ENCODE measurements around the gene ARHGAP8. TPM values are rescaled to one million over a fixed set of nuclear protein-coding genes. Genes with fewer than 3 reads are reported as not detected.
A peak's percentile ranks its signal among the peaks of the same experiment; 100 is the strongest.
"Not testable (repeated sequence)": the region's sequence is repeated elsewhere in the genome, so short reads cannot be mapped to it uniquely, and the experiment has no call there.

Gene ARHGAP8
- total RNA-seq, 1 donor from 2014 or later, result 8.9 TPM

DNA sequence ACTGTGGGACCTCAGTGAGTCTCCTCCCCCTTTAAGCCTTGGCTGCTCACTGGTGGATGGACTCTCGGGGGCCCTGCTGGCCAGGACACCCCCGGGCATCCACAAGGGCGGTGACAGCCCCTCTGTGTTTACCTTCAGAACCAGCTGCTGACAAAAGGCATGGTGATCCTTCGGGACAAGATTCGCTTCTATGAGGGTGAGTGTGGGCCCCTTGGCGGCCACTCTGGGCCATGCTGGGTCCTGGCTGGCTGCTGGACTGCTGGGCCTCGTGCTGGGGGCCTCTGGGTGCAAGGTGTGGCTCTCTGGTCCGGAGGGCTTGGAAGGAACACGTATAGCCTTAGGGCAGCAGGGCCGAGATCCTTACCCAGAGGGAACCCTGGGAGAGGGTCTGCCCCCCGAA, 25.9 kb upstream of the ARHGAP8 start:
- no peak for ATAC-seq

DNA sequence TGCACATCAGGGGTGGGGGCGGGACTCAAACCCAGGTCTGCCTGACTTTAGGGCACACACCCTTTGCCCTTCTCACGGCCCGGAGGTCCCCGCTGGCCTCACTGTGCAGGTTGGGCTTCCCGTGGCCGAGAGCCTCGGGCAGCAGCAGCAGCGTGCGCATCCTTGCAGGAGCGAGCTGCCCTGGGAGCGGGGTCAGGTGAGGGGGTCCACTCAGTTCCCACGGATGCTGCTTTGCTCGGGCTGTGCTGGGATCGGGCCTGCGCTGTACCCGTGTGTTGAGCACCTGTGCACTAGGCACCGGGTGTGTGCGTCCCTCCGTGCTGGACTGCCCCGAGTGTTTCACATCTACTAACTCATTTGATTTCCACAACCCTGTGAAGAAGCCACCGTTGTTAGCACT, 25.2 kb upstream of the ARHGAP8 start:
- no peak for ATAC-seq

DNA sequence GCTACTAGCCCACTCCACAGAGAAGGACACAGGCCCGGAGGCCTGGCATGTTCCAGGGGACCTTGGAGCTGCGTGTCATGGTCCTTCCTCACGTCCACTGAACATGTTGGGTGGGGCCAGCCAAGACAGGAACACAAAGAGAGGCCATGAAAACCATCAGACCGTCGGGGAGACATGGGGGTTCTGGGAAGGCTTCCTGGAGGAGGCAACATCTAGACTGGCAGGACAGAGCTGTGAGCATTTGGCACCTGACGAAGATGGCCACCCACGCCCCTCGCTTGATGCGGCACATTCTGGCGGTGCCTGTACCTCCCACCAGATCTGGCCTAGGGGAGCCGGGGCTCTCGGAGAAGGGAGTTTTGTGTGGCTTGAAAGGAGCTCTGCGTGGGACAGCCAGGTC, 24.7 kb upstream of the ARHGAP8 start:
- ATAC-seq, result no peak

DNA sequence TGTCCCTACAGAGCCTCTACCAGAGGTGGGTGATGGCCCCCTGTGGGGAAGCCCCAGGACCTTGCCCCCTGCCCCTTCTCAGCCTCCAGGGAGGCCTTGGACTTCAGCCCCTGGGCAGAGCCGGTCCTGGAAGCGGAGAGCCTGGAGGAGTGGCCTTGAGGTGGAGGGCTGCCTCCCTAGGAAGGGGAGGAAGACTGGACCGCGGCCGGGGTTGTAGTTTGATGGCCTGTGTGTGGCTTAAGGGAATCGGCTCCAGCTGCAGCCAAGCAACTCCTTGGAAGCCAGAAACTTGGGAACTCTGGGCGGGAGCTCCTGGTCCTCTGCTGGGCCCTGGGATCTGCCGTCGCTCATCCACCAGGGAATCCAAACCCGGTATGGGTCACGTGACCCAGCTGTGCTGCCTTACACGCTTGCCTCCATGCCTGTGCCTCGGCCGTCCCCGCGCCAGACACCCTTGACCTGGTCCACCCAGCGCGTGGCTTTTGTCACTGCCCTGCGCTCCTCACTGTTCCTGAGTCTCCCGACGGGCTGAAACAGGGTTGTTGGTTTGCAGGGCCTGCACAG, 23.5 kb upstream of the ARHGAP8 start:
- ATAC-seq, result no peak

DNA sequence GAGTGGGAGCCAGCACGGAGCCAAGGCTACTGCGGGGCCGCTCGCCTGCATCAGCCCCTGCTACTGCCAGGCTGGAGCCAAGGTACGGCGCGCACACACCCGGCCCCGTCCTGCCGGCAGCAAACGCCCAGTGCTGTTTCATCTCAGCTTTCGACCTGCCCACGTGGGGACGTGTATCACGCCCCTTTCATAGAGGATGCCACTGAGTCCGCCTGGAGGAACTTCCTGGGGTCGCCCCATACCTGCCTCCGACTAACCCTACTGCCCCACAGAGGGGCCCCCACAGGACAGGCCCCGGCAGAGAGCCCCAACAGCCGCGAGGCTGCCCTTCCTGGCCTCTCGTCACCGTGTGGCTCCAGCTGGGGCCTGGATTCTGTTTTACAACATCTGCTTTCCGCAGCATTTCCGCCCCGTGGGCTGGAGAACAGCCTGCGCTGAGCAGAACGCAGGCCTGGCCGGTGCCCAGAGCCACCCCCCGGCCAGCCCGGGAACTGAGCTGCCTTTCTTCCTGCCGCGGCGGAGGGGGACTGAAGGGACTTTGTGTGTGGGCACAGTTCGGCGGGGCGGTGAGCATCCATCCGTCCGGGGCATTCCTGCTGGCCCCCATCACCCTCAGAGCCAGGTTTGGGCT, 22.9 kb upstream of the ARHGAP8 start:
- ATAC-seq, result peak; percentile 5

DNA sequence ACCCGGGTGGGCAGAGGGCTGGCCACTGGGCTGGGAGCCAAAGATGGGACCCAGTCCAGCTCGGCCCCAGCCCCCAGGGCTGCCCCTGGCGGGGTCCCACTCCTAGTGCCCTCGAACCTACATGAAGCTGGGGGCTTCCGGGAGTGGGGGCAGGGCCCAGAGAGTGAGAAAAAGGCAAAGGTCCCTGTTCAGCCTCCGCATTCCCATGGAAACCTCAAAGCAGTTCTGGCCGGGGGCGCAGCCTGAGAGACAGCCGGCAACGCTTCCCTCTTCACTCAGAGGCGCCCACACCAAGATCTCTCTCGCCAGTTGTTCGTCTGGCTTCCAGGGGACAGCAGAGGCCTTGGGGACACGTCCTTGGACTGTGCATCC, 22.4 kb upstream of the ARHGAP8 start:
- no peak for ATAC-seq

DNA sequence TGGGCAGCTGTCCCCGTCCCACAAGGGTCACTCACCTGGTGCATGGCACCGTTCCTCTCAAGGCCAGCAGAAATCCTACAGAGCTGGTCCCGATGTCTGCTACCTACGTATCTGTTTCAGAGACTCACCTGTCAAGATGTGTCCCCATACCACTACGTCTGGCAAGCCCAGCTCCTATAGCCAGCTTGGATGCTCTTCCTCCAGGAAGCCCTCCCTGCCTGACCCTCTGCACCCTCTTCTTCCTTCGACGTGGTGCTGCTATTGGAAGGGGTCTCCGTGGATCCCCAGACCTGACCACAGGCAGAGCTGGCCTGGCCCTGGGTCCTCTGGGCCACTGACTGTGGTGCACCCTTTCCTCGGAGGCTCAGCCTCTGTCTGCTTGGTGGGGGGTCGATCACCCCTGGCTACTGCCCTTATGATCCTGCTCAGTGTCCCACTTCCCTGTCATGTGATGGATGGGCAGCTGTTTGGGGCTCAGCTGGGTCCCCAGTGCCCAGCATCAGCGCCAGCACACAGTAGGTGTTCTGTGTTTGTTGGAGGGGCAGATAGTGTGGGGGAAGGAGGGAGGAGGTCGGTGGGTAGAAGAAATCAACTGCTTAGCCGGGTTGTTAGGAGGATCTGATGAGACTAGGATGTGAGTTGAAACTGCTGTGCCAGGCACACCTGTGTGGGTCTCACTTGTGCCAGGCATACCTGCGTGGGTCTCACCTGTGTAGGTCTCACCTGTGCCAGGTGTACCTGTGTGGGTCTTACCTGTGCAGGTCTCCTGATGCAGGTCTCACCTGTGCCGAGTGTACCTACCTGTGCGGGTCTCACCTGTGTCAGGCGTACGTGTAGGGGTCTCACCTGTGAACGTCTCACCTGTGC, 21.7 kb upstream of the ARHGAP8 start:
- no peak for ATAC-seq

DNA sequence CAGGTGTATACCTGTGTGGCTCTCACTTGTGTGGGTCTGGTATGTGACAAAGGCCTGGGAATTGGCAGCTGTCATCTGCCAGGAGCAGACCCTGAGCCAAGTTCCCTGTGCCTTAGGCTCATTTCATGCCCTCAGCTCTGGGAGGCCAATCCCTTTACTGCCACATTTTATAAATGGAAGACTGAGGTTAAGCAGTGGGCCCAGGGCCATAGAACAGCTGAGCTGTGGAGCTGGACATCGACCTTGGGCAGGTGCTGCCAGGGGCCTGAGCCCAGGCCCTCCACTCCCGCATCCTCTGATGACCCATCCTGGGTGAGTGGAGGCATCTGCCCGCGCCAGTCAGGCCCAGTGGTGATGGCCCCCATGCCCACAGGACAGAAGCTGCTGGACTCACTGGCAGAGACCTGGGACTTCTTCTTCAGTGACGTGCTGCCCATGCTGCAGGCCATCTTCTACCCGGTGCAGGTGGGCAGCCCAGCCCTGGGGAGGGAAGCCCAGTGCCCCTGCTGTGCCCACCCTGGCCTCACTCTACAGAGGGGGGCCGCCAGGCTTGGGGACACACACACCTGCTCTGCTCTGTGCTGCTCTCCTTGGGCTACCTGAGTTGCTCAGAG, 20.9 kb upstream of the ARHGAP8 start:
- no peak for ATAC-seq

DNA sequence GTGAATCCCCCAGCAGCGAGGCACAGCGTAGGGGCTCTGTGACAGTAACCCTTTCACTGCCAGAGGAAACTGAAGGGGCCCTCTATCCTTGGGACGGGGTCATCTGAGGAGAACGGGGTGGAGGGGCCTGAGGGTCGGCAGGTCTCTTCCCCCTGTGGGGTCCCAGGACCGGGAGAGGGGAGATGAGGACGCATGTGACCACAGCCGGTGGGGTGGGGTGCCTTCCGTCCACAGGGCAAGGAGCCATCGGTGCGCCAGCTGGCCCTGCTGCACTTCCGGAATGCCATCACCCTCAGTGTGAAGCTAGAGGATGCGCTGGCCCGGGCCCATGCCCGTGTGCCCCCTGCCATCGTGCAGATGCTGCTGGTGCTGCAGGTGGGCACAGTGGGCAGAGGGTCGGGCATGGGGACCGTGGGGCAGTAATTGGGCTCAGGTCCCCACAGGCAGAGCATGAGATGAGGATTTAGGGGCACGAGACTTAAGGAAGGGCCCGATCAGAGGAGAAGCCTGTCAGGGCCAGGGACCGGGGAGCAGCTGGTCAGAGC, 20.3 kb upstream of the ARHGAP8 start:
- no peak for ATAC-seq

DNA sequence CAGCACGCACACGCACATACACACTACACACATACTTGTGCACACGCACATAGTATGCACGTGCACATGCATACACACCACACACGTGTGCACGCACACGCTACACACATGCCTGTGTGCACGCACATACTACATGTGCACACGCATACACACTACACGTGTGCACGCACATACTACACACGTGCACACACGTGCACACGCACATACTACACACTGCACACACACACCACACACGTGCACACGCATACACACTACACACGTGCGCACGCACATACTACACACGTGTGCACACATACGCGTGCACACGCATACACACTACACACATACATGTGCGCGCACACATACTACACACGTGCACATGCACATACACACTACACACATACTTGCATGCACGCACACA, 19.7 kb upstream of the ARHGAP8 start:
- no peak for ATAC-seq

DNA sequence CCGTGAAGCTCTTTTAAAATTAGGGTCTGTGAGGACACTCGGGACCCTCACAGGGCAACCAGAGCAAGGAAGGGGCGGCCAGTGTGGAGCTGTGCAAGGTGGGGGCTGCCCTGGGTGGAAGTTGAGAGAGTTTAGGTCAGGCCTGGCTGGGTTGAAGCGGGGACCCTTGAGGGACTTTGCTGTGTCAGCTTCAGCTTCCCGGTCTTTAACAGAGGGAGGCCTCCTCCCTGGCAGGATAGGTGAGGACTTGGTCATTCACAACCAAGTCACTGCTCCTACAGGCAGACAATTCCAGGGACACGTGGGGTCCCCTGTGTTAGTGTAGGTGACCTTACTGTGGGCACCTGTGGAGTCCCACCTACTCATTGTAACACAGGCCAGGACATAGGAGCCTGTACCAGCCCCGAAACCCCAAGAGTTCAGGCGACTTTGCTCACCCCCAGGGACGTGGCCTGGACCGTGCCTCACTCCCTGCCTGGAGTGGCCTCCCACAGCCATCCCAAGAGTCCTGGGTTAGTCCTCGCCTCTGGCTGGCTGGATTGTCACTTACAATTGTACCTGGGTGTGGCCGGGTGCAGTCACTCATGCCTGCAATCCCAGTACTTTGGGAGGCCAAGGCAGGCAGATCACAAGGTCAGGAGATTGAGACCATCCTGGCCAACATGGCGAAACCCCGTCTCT, 18.8 kb upstream of the ARHGAP8 start:
- ATAC-seq, result no peak

DNA sequence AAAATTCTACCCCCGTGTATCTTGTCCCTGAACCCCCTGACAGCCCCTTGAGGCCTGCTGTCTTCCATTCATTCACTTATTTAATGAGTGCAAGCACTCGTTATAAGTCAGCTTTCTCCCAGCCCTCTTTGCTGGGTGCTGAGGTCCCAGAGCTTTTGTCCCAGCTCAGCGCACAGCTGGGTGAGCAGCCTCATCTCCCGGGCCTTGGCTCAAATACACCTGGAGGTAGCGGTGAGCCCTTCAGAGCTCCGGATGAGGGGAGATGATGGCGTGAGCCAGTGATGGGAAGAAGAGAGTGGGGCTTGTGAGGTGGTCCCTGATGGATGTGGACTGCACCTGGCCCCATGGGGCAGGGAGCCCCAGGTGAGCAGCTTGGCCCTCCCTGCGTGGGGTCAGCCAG, 18.1 kb upstream of the ARHGAP8 start:
- ATAC-seq, result no peak

DNA sequence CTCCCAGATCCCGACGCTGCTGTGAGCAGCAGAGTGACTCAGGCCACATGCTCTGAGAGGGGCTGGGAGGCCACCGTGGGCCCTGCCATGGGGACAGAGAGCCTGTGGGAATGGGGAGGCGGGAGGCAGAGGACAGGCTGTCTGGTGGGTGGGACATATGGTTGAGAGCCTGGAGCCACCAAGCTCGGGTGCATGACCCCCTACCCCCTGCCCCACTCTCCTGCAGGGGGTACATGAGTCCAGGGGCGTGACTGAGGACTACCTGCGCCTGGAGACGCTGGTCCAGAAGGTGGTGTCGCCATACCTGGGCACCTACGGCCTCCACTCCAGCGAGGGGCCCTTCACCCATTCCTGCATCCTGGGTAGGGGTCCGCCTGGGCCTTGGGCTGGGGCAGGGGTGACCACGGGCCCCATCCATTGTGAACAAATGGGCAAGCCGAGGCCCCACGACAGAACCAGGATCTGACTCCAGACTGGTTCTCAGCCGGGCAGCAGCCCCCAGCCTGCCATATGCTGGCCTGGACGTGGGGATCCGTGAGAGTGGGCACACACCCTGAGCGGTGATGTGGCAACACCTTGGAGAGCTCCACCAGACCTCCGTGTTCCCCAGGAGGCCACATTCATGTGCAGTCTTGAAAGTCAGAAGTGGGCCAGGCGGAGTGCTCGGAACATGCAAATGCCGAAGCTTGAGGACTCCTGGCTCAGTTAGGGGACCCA, 17.4 kb upstream of the ARHGAP8 start:
- no peak for ATAC-seq

DNA sequence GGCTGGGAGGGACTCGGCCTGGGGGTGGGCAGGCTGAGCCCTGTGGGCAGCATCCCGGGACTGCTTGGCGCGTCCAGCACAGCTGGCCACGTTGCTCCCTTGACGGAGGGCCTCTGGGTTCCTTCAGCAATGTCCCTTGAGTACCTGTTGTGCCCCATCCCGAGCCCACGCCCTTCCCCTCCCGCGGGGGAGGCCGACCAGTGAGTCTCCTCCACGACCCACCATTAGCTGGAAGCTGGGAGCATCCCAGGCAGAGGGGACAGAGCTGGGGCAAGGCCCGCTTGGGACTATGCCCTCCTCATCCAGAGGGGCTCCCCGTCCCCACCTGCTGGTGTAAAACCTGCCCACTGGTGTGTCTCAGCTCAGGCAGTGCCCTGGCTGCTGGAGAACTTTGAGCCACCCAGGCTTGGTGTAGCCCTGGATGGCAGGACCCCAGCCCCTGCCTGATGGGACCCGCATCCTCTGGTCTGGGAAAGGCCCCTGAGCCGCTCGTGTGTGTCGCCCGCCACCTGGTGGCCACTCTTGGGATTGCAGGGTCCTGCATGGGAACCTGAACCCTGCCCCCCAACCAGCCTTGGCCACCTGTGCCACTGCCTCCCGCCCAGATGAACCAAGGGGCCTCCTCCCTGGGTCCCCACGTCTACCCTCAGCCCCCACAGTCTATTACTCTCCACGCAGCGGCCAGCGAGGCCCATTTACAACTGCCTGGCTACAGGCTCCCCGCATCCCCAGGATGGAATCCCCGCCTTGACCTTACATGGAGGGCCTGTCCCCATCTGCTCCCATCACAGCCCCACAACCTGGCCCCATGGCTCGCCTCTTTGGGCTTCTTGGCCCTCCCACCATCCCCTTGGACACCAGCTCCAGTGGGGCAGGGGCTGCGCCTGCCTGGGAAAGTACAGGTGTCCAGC, 16.6 kb upstream of the ARHGAP8 start:
- peak; percentile 44 for ATAC-seq

DNA sequence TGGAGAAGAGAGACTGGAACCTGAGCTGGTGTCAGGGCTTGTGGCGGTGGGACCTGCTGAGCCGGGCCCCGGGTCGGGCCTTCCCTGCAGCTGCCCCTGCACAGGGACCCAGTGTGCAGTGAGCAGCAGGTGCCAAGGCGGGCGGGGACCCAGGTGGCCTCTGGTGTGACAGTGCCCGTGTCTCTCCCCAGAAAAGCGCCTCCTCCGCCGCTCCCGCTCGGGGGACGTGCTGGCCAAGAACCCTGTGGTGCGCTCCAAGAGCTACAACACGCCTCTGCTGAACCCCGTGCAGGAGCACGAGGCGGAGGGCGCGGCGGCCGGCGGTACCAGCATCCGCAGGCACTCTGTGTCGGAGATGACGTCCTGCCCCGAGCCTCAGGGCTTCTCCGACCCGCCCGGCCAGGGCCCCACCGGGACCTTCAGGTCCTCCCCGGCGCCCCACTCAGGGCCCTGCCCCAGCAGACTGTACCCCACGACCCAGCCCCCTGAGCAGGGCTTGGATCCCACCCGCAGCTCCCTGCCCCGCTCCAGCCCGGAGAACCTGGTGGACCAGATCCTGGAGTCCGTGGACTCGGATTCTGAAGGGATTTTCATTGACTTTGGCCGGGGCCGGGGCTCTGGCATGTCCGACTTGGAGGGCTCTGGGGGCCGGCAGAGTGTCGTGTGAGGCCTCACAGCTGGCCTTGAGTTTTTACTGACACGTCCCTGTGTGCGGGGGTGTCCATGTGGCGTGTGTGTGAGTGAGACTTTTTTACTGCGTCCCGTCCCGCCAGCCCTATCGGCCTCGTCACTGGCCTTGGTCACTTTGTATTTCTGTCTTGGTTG, 15.6 kb upstream of the ARHGAP8 start:
- ATAC-seq, result no peak

DNA sequence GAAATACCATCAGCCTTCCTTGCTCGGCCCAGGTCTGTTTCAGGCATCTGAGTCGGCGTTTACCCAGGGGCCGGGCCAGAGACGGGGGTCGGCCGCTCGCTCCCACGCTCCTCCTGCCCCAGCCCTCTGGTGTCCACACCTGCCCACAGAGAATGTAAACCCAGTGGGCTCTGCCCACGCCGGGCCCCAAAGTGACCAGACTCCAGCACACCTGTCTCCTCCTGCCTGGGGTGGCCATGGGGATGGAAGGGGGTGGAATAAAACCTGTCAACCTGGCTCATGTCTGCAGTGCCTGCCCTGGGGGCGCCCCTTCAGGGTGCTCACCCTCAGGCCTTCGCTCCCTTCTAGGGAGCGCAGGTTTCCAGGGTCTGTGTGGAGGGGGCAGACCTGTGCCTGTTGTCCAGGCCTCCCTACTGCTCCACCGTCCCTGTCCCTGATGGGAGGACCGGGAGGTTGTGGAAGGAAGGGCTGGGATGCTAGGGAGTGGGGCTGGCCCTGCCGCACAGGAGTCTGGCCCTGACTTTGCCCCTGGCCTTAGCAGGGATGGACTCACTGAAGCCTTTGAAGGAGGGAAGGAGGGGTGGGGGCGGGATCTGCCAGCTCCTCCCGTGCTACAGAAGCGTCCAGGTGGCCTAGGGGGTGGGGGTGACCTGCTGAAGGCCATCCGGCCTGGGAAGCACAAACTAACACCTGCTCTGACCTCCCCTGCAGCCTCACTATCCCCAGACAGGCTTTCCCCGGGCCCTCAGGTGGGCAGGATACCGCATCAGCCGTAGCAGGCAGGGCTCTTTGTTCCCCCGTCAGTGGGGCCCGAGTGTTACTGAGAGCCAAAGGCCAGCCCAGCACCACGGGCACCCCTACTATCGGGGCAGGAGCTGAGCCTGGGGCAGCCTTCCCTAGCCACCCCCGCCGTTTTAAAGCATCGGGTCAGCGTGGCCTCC, 14.7 kb upstream of the ARHGAP8 start:
- ATAC-seq, result peak; percentile 2

DNA sequence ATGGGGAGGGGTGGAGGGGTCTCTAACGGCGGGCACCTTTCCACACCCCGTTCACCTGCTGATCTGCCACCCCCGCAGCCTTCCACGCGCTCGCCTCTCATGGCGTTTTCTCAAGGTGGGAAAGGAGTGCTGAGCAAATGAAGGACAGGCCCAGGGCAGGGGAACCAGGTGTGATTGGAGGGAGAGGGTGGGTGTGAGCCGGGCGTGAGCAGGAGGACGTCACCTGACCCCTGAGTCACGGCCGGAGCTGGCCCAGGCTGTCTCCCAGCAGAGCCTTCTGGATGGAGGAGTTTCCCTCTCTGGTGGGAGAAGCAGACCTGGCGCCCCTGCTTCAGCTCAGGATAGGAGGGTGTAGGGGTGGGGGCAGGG, 14.0 kb upstream of the ARHGAP8 start:
- ATAC-seq, result peak; percentile 73

DNA sequence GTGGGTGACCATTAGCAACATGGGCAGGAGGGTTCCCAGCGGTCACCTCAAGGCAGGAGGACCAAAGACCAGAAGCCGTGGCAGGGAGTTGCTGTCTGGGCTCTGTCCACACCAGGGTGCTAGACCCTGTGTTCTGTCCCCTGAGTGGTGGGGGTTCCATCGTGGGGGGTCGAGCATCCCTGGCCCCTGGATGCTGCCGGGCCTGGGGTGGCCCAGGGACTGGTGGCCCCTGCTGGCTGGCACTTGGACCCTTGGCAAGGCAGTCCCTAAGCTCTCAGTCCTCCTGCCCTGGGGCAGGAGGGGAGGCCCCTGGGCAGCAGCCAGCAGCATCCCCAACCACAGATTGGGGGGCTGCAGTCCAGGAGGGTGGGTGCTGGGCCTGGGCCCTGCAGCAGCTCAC, 13.4 kb upstream of the ARHGAP8 start:
- no peak for ATAC-seq

DNA sequence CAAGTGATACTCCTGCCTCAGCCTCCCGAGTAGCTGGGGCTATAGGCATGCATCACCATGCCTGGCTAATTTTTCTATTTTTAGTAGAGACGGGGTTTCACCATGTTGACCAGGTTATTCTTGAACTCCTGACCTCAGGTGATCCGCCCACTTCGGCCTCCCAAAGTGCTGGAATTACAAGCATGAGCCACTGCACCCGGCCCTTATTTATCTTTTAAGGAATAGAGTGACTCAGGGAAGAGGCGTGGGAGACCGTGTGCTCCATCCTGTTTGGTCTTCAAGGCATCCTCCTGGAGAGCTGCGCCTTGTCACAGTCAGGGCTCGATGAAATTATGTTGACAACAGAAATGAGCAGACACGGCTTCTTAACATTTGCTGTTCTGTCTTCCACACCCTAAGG, 12.7 kb upstream of the ARHGAP8 start:
- ATAC-seq, result not testable (repeated sequence)
